CD4-positive, alpha-beta T cell (primary cell): ENCODE measurements around the gene ZNF385C. TPM values are rescaled to one million over a fixed set of nuclear protein-coding genes. Genes with fewer than 3 reads are reported as not detected.

Experiments
- ATAC-seq: fragments of 200-7000 bp; cut with Tn5 transposase; one replicate; pipeline ENCODE4 v1.10.0; 2022; ENCODE audit warnings: mild to moderate bottlenecking; ENCODE audit not compliant: poor library complexity
- CTCF ChIA-PET: fragments of 350-600 bp; sonication (Branson Sonifier 250); formaldehyde crosslinking; loops from one replicate; lab custom pipeline; 2021; ENCODE audit warnings: antibody characterized with exemption, inconsistent platforms; lab: Charles Lee
- POLR2A ChIA-PET: fragments of 350-600 bp; sonication (Branson Sonifier 250); formaldehyde crosslinking; loops from one replicate; lab custom pipeline; 2021; ENCODE audit warnings: antibody characterized with exemption, inconsistent platforms; lab: Charles Lee
- DNase-seq, 14 experiments: peaks; one replicate each; pipeline ENCODE4 v3.0.0-alpha.2; 2013 to 2020; ENCODE audit warnings: mixed read lengths in 2 of 14
- H3K27ac ChIP-seq, 2 donors: one replicate each; pipeline versions ENCODE4 v1.5.1 to v1.7.0; 2013; ENCODE audit warnings: low read length in 2 of 2, low read depth in 1 of 2, mild to moderate bottlenecking in 1 of 2
- H3K27me3 ChIP-seq, 2 experiments: 1 replicate in 1 of 2; 2 replicates in 1 of 2; pipeline versions ENCODE4 v1.6.1 to v1.7.0; 2013; ENCODE audit warnings: low read length in 2 of 2, control low read depth in 1 of 2, mild to moderate bottlenecking in 1 of 2, moderate library complexity in 1 of 2; ENCODE audit not compliant: insufficient read depth in 2 of 2, control insufficient read depth in 1 of 2
- H3K36me3 ChIP-seq: one replicate; pipeline ENCODE4 v1.6.1; 2013; ENCODE audit warnings: low read length, control low read depth; ENCODE audit not compliant: insufficient read depth
- H3K4me1 ChIP-seq: one replicate; pipeline ENCODE4 v1.6.1; 2013; ENCODE audit warnings: low read length, control low read depth; ENCODE audit not compliant: insufficient read depth
- H3K4me3 ChIP-seq: one replicate; pipeline ENCODE4 v1.5.1; 2013; ENCODE audit warnings: mild to moderate bottlenecking, low read length, moderate library complexity
- H3K9me3 ChIP-seq, 2 experiments: 1 replicate in 1 of 2; 2 replicates in 1 of 2; pipeline versions ENCODE4 v1.6.1 to v1.7.0; 2013; ENCODE audit warnings: low read length in 2 of 2, mild to moderate bottlenecking in 2 of 2, control low read depth in 1 of 2, moderate library complexity in 1 of 2; ENCODE audit not compliant: control insufficient read depth in 1 of 2, insufficient read depth in 1 of 2
- H3K27ac Mint-ChIP-seq: one replicate; pipeline ENCODE4 v1.8.0; 2020; ENCODE audit warnings: mixed read lengths
- H3K27me3 Mint-ChIP-seq: one replicate; pipeline ENCODE4 v1.8.0; 2021; ENCODE audit warnings: mixed read lengths
- H3K36me3 Mint-ChIP-seq: one replicate; pipeline ENCODE4 v1.8.0; 2021; ENCODE audit warnings: low read depth, mixed read lengths
- H3K4me1 Mint-ChIP-seq: one replicate; pipeline ENCODE4 v1.8.0; 2021; ENCODE audit warnings: low read depth, mixed read lengths
- H3K4me3 Mint-ChIP-seq: one replicate; pipeline ENCODE4 v1.8.0; 2020; ENCODE audit warnings: mild to moderate bottlenecking, mixed read lengths
- H3K9me3 Mint-ChIP-seq: one replicate; pipeline ENCODE4 v1.8.0; 2020; ENCODE audit warnings: mixed read lengths
- intact Hi-C, 2 experiments: fragments of 100-400 bp; cut with DNase I in 1 of 2; cut with micrococcal nuclease in 1 of 2; formaldehyde crosslinking; loops; one replicate each; pipeline versions ENCODE4 v1.15.1 to v1.9.0; 2023 to 2025; cut with DNase I, micrococcal nuclease
- total RNA-seq, 174 experiments: library from RNA in 2 of 174; stranded (reverse) in 2 of 174; gene quantifications; one replicate each; pipeline ENCODE4 v1.2.3 and lab custom pipeline; 2021 to 2026
- TF ChIP-seq, protein P1 (sequence below): fragments of 200-600 bp; IDR thresholded peaks from one replicate; pipeline ENCODE4 v1.8.0; 2022; ENCODE audit warnings: antibody characterized with exemption, mild to moderate bottlenecking

ZNF385C gene
- total RNA-seq, 2 experiments from 2014 or later = 0.20 TPM; not detected in 1

DNA sequence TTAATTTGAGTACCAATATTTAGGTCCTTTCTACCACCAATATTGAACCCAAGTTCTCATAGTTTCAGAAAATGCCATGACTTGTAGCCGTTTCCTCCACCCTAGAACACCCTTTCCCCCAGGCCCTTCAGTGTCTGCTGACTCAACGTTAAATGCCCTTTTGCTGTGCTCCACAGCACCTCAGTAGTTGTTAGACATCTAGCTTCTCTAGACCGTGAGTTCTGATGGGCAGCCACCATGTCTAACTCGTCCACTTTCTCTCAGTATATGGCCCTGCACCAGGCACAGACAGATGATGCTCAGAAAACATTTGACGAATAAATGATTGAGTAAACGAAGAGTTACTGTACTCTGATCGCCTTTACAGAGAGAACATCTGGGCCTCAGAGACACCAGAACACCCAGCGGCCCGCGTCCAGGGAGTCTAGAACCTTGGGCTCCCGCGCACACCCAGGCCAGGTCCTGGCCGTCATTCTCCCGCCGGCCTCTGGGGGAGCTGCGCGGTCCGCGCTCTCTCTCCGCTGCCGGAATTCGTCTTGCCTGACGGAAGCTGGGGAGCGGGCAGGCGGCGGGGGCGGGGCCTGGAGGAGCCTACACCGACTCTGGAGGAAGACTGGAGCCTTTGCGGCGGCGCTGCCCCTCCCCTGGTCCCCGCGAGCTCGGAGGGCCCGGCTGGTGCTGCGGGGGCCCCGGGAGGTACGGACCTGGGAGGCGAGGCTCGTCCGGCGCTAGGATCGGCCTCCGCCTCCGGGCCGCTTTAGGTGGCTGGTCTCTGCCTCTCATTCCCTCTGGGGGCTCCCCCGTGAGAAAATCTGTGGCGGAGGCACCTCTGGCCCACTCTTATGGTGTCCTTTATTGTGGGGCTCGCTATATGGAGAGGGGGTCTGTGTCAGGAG is 78.5 kb downstream of the ZNF385C start, which contains the start of gene NKIRAS2:
Gene NKIRAS2 (plus strand): TSS at position 582 of the 896 bp plus-strand sequence. CDS start 1,488 bp downstream, outside the sequence.
- intact Hi-C loops = loop anchor here (5.0 to 10.0 kb wide), 4 partner anchors 52 to 1202 kb away; partner anchors contain the start of genes ACLY (in 1 of the 2) and CNP (in 1 of the 2)
- H3K9me3 ChIP-seq = no peaks in the 10 kb centered on the region
- peaks cover 41% of the 10 kb centered on the region for H3K36me3 Mint-ChIP-seq
- H3K27me3 ChIP-seq = no peaks in the 10 kb centered on the region
- peaks cover 56% of the 10 kb centered on the region for H3K4me1 ChIP-seq
- H3K27me3 Mint-ChIP-seq = no peaks in the 10 kb centered on the region
- POLR2A ChIA-PET = interaction anchor here (0.6 to 6.3 kb wide), 10 partner anchors 45 to 1341 kb away, joined by 3 to 81 read pairs (median 4); partner anchors contain the start of genes CNP, DHX58, ODAD4 and STAT3
- peak within 1 kb of the TSS; percentile 100 for H3K4me3 Mint-ChIP-seq
- no peaks in the 10 kb centered on the region for H3K9me3 Mint-ChIP-seq
- DNase-seq (peak; percentile 88 to 95 (median 92)), ATAC-seq (peak; percentile 78)
- peak within 1 kb of the TSS; percentile 93 for H3K4me3 ChIP-seq
- H3K4me1 Mint-ChIP-seq = peaks cover 66% of the 10 kb centered on the region
- peaks cover 28% of the 10 kb centered on the region for H3K36me3 ChIP-seq
- CTCF ChIA-PET = interaction anchor here (0.6 to 2.3 kb wide), 15 partner anchors 50 to 804 kb away, joined by 3 to 10 read pairs (median 4); partner anchors contain the start of genes BECN1, CNP, DHX58 and KAT2A
- peak within 1 kb of the TSS; percentile 64 to 80 for H3K27ac ChIP-seq
- peak within 1 kb of the TSS; percentile 98 for H3K27ac Mint-ChIP-seq
- TF ChIP-seq, protein P1, sequence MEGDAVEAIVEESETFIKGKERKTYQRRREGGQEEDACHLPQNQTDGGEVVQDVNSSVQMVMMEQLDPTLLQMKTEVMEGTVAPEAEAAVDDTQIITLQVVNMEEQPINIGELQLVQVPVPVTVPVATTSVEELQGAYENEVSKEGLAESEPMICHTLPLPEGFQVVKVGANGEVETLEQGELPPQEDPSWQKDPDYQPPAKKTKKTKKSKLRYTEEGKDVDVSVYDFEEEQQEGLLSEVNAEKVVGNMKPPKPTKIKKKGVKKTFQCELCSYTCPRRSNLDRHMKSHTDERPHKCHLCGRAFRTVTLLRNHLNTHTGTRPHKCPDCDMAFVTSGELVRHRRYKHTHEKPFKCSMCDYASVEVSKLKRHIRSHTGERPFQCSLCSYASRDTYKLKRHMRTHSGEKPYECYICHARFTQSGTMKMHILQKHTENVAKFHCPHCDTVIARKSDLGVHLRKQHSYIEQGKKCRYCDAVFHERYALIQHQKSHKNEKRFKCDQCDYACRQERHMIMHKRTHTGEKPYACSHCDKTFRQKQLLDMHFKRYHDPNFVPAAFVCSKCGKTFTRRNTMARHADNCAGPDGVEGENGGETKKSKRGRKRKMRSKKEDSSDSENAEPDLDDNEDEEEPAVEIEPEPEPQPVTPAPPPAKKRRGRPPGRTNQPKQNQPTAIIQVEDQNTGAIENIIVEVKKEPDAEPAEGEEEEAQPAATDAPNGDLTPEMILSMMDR = peak; percentile 94

DNA sequence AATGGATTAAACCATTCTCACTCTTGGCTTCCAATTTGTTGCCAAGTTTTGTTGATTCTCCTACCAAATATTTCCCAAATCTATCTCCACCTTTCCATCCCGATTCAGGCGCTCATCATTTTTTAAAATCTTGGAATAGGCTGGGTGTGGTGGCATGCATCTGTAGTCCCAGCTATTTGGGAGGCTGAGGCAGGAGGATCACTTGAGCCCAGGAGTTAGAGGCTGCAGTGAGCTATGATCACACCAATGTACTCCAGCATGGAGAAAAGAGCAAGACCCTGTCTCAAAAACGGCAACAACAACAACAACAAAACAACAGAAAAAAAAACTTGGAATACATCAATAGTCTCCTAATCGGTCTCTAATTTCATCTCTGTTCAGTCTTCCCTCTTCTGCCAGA is 79.3 kb downstream of the ZNF385C start:
- peaks cover 20% of the 10 kb centered on the region for H3K36me3 ChIP-seq
- ChIA-PET CTCF (interaction anchor here (1.2 to 2.3 kb wide), 6 partner anchors 49 to 102 kb away, joined by 3 to 6 read pairs (median 5); partner anchors contain the start of genes CNP and KAT2A), POLR2A (interaction anchor here (1.2 to 6.3 kb wide), 3 partner anchors 52 to 153 kb away, joined by 3 to 81 read pairs (median 43); partner anchors contain the start of genes CNP and DHX58)
- H3K36me3 Mint-ChIP-seq = peaks cover 34% of the 10 kb centered on the region
- TF ChIP-seq, protein P1 = no peak
- no peaks in the 10 kb centered on the region for H3K27me3 Mint-ChIP-seq
- intact Hi-C loops = loop anchor here (5.0 kb wide), 3 partner anchors 52 to 1202 kb away; partner anchors contain the start of genes ACLY (in 1 of the 2) and CNP (in 1 of the 2)
- peak overlapping the region; percentile 98 for H3K27ac Mint-ChIP-seq
- DNase-seq = no peak
- peaks cover 64% of the 10 kb centered on the region for H3K4me1 Mint-ChIP-seq
- H3K27me3 ChIP-seq = no peaks in the 10 kb centered on the region
- H3K4me3 ChIP-seq = no peak overlapping the region
- no peaks in the 10 kb centered on the region for H3K9me3 Mint-ChIP-seq
- ATAC-seq = no peak
- H3K4me3 Mint-ChIP-seq = peak overlapping the region; percentile 100
- no peak overlapping the region for H3K27ac ChIP-seq
- H3K9me3 ChIP-seq = no peaks in the 10 kb centered on the region
- peaks cover 63% of the 10 kb centered on the region for H3K4me1 ChIP-seq

DNA sequence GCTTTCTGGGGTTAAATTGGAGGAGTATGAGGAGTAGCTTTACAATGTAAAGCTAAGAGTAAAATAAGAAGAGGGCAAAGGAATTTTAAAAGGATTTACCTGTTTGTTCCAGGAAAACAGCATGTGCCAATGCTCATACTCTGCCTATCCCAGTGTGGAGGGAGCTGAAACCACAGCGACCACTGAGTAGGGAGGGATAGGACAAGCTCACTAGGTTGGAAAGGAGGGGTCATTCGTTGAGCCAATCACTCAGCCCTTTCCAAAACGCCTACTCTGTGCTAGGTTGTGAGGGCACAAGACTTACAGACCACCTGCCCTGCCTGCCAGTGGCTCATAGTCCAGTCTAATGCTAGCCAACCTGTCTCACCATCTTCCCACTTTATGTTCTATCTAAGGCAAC is 79.9 kb downstream of the ZNF385C start:
- CTCF ChIA-PET = interaction anchor here (0.9 to 2.3 kb wide), 5 partner anchors 23 to 102 kb away, joined by 3 to 6 read pairs (median 3); partner anchors contain the start of gene CNP
- H3K4me3 ChIP-seq = peak overlapping the region; percentile 100
- Mint-ChIP-seq H3K36me3 (peaks cover 33% of the 10 kb centered on the region), H3K4me3 (peak overlapping the region; percentile 100), H3K4me1 (peaks cover 68% of the 10 kb centered on the region), H3K27ac (peak overlapping the region; percentile 98), H3K27me3 (no peaks in the 10 kb centered on the region), H3K9me3 (no peaks in the 10 kb centered on the region)
- peaks cover 69% of the 10 kb centered on the region for H3K4me1 ChIP-seq
- peaks cover 15% of the 10 kb centered on the region for H3K36me3 ChIP-seq
- no peaks in the 10 kb centered on the region for H3K9me3 ChIP-seq
- POLR2A ChIA-PET = interaction anchor here (1.0 to 6.3 kb wide), 11 partner anchors 9 to 1350 kb away, joined by 3 to 81 read pairs (median 4); partner anchors contain the start of genes ACLY, CNP, DHX58 and STAT3
- no peaks in the 10 kb centered on the region for H3K27me3 ChIP-seq
- TF ChIP-seq, protein P1 = no peak
- peak overlapping the region in 1 of 2 donors; percentile 94 for H3K27ac ChIP-seq
- ATAC-seq (no peak), DNase-seq (no peak)
- intact Hi-C loops = loop anchor here (5.0 kb wide), 3 partner anchors 51 to 1201 kb away; partner anchors contain the start of genes ACLY (in 1 of the 2) and CNP (in 1 of the 2)
